Activated naive CD8-positive, alpha-beta T cell treated with anti-CD3 and anti-CD28 coated beads, Interleukin-2, amount 10 ng/mL, durations not matched to agents 7 days and 5 days (primary cell): ENCODE measurements around the gene TMEM198. TPM values are rescaled to one million over a fixed set of nuclear protein-coding genes. Genes with fewer than 3 reads are reported as not detected.

Source experiments
- ATAC-seq: fragments of 150-1000 bp; cut with Tn5 transposase; one replicate; pipeline ENCODE4 v1.10.0; 2021; ENCODE audit warnings: low read depth, moderate library complexity
- POLR2A ChIA-PET: fragments of 350-600 bp; sonication (Branson Sonifier 250); formaldehyde crosslinking; loops from one replicate; lab custom pipeline; 2021; ENCODE audit warnings: antibody characterized with exemption; lab: Charles Lee
- DNase-seq: peaks from one replicate; pipeline ENCODE4 v3.0.0; 2021
- H3K27ac Mint-ChIP-seq: one replicate; pipeline ENCODE4 v1.8.0; 2022; ENCODE audit warnings: mild to moderate bottlenecking, mixed read lengths
- H3K27me3 Mint-ChIP-seq: one replicate; pipeline ENCODE4 v1.8.0; 2022; ENCODE audit warnings: mild to moderate bottlenecking, moderate library complexity, mixed read lengths
- H3K36me3 Mint-ChIP-seq: one replicate; pipeline ENCODE4 v1.8.0; 2021; ENCODE audit warnings: mild to moderate bottlenecking, mixed read lengths
- H3K4me1 Mint-ChIP-seq: one replicate; pipeline ENCODE4 v1.8.0; 2021; ENCODE audit warnings: mixed read lengths
- H3K4me3 Mint-ChIP-seq: one replicate; pipeline ENCODE4 v1.8.0; 2022; ENCODE audit warnings: mild to moderate bottlenecking, moderate library complexity, mixed read lengths
- H3K9me3 Mint-ChIP-seq: one replicate; pipeline ENCODE4 v1.8.0; 2021; ENCODE audit warnings: mixed read lengths
- total RNA-seq, 2 experiments: library from RNA; stranded (reverse); gene quantifications; one replicate each; pipeline ENCODE4 v1.2.3, GENCODE V29; 2021

The TMEM198 gene
- total RNA-seq, 2 experiments from 2014 or later, result 0.85 to 1.1 TPM

DNA sequence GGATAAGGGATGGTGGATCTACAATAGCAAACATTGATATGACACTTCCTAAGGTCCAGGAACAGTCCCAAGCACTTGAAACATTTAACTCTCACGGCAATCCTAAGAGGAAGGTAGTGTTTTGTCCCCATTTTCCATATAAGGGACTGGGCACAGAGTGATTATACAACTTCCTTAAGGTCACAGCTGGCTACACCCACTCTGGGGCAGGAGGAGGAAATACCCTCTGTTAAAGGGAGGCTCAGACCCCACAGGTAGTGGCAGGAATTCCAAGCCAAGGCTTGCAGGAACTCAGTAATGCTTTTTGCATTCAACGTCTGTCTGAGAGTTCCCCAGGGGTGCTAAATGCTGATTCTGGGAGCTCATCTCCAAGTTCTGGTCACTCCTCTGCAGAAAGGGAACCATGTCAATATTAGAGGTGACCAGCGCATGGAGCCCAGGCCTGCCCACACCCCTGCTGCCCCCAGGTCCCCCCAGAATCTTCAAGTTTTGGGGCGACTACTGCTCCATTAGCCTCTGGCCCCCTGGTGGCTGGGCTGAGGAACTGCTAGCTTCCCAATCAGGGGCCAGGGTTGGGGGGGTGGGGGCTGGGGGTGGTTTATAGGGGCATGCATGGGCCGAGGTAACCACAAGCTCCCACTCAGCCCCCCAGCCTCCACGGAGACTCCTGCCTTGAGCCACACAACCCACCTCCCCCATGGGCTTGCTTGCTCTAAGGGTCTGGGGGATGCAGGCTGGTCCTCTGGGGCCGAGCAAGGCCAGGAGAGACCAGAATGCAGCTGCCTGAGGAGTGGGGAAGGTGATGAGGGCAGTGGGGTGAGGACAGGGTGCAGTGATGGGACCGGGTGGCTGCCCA is 16.4 kb downstream of the TMEM198 start:
- H3K27ac Mint-ChIP-seq, result no peak overlapping the region
- H3K4me1 Mint-ChIP-seq, result no peaks in the 10 kb centered on the region
- peaks cover 1% of the 10 kb centered on the region for H3K27me3 Mint-ChIP-seq
- POLR2A ChIA-PET, result interaction anchor here (1.0 kb wide), 1 partner anchor 17 kb away, joined by 3 read pairs; the partner anchor contains the start of genes CHPF and TMEM198
- H3K4me3 Mint-ChIP-seq, result no peak overlapping the region
- DNase-seq (peak; percentile 34), ATAC-seq (peak; percentile 25)
- H3K36me3 Mint-ChIP-seq, result no peaks in the 10 kb centered on the region
- H3K9me3 Mint-ChIP-seq, result no peaks in the 10 kb centered on the region

DNA sequence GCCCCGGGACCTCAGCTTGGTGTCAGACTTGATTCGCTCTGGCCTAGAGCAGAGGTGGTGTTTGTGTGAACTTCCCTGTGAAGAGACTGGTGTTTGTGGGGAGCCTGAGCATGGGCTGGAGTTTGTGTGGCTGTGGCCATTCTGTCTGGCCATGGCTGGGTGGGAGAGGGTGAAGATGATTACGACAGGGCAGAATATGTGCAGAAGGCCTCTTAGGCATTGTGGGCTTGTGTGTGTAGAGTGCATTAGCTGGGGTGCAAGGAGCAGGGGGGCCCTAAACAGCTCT is 17.0 kb downstream of the TMEM198 start:
- ATAC-seq, result no peak
- Mint-ChIP-seq H3K4me1 (no peaks in the 10 kb centered on the region), H3K9me3 (no peaks in the 10 kb centered on the region), H3K4me3 (no peak overlapping the region), H3K36me3 (no peaks in the 10 kb centered on the region), H3K27me3 (no peaks in the 10 kb centered on the region), H3K27ac (no peak overlapping the region)
- DNase-seq, result no peak
- POLR2A ChIA-PET, result no interaction called here

DNA sequence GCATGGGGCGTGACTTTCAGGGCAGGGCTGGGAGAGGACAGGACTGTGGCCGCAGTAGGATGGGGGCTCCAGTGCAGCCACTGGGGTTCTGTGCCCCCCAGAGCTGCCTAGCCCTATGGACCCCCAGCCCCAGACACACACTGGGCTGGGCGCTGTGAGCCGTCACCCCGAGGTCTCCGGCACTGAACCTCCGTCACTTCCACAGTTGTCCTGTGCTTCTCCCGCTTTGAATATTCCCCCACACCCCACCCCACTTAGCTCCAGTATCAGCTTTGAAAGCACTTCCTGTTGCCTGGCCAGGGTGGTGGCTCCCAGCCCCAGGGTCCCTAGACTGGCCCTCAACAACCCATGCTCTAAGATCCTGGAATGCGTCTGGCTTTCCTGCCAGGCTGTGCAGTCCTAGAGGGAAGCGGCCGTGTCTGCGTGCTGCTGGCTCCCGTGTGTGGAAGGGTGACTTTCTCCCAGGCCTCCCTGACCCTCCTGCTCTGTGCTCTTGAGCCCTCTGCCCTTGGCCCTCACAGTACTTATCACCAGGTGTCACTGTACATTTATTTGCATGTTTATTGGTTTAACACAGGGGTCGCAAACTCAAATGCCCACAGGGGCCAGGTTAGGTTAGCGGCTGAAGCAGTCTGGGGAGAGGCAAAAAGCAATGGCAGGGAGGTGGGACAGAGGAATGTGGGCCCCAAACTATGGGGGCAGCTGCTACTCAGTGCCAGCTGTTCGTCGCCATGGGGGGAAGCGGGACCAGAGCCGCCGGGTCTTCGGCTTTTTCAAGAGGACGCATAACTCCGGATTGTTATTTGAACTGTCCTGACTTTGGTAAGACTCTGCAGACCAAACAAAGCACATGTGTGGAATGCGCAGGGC is 17.6 kb downstream of the TMEM198 start:
- Mint-ChIP-seq H3K36me3 (no peaks in the 10 kb centered on the region), H3K4me1 (no peaks in the 10 kb centered on the region), H3K27ac (no peak overlapping the region), H3K27me3 (no peaks in the 10 kb centered on the region), H3K4me3 (no peak overlapping the region), H3K9me3 (no peaks in the 10 kb centered on the region)
- POLR2A ChIA-PET, result no interaction called here
- ATAC-seq (no peak), DNase-seq (no peak)

DNA sequence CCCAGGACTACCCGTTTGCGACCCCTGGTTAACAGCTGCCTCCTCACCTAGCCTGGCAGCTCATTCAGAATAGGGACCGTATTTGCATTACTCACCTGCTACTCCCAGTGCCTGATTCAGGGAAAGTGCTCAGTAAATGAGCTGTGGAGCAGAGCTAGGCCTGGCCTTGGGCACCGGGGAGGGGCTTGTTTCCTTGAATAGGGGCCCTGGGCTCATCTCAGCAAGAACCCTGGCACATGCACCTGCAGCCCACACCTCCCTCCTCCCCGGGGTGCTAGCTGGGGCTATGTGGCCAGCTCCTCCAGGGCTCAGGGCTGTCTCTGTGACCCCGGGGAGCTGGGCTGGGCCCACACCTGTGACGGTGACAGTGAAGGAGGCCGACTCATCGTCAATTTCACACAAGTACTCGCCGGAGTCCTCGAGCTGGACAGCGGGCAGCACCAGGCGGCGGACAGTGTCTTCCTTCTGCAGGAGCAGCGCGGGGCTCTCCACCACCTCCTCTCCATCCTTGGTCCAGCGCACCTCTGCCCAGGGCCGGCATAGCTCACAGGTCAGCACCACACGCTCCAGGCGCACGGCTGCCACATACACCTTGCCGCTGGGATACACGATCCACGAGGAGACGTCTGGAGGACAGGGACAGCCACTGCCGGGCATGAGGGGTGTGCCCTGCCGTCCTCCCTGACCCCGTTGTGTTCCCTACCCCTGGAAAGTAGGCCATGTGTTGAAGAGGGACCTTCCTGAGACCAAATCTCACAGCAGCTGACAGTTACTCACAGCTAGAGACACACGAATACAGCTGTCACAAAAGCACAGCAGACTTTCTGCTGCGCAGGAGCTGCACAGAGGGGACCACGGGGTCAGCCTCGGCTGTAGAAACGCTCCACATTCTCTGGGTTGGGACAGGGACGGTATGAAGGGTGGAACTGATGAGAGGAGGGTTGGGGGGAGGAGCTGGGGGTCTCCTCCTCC is 18.5 kb downstream of the TMEM198 start:
- H3K36me3 Mint-ChIP-seq, result no peaks in the 10 kb centered on the region
- no peaks in the 10 kb centered on the region for H3K4me1 Mint-ChIP-seq
- no peak overlapping the region for H3K27ac Mint-ChIP-seq
- H3K27me3 Mint-ChIP-seq, result no peaks in the 10 kb centered on the region
- POLR2A ChIA-PET, result no interaction called here
- H3K4me3 Mint-ChIP-seq, result no peak overlapping the region
- DNase-seq (no peak), ATAC-seq (no peak)
- no peaks in the 10 kb centered on the region for H3K9me3 Mint-ChIP-seq

DNA sequence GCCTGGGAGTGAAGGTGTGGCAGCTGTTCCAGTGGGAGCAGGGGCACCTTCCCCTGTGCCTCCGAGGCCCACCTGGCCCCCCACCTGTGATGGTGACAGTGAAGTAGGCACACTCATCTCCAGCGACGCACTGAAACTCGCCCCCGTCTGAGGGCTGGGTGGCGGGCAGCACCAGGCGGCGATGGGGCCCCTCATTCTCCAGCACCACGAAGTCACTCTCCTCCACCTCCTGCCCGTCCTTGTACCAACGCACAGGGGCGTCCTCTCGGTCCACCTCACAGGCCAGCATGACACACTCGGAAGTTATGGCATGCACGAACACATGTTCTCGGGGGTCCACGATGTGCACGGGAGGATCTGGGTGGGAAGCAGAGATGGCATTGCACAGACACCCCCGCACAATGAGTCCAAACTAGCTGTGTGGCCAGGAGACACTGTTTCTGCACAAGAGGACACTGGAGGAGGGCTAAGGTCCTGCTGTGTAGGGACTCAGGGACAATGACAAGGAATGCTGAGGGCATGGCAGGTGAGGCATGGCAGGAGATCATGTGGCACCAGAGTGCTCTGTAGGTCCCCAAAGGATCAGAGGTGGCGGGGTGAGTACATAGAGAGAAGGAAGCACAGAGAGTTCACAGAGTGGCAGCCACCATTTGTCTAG is 19.6 kb downstream of the TMEM198 start:
- POLR2A ChIA-PET, result no interaction called here
- no peak for ATAC-seq
- Mint-ChIP-seq H3K27ac (no peak overlapping the region), H3K4me1 (no peaks in the 10 kb centered on the region), H3K27me3 (peaks cover 2% of the 10 kb centered on the region), H3K9me3 (no peaks in the 10 kb centered on the region), H3K4me3 (no peak overlapping the region), H3K36me3 (no peaks in the 10 kb centered on the region)
- no peak for DNase-seq

DNA sequence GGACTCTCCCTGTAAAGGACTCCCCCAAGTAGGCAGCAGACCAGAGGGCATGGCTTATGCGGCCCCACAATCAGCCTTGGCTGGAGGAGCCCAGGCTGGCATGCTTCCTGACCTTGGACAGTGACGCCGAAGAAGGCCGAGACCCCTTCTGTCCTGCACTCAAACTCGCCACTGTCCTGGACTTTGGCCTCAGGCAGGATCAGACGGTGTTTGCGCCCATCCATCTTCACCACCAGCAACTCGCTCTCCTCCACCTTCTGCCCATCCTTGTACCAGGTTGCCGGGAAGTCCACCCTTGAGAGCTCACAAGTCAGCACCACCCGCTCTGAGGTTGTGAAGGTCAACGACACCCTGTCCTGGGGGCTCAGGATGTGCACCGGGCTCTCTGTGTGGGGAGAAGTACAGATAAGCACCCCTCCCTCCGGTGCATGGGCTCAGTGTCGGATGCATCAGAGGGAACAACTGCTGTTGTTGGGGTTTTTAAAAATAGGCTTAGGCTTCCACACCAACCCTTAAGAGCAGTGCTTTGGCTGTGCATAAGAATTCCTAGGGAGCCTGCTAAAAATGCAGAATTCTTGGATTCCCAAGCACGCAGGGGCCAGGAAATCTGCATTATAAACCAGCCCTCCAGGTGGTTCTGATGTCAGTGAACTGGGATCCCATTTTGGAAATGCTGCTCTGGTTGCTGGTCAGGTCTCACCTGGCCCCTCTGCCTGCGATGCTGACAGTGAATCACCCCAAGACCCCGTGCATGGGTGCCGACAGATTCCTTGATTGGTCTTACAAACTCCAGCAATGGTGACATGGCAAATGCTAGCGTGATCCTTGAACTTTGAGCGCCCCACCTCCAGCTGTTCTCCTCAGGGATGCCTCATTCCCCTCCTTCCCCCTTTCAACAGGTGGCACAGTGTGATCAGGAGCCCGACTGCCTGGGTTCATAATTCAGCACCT is 21.6 kb downstream of the TMEM198 start:
- Mint-ChIP-seq H3K4me3 (no peak overlapping the region), H3K9me3 (no peaks in the 10 kb centered on the region), H3K27ac (no peak overlapping the region), H3K36me3 (no peaks in the 10 kb centered on the region), H3K27me3 (peaks cover 21% of the 10 kb centered on the region), H3K4me1 (no peaks in the 10 kb centered on the region)
- ATAC-seq (no peak), DNase-seq (no peak)
- POLR2A ChIA-PET, result no interaction called here

DNA sequence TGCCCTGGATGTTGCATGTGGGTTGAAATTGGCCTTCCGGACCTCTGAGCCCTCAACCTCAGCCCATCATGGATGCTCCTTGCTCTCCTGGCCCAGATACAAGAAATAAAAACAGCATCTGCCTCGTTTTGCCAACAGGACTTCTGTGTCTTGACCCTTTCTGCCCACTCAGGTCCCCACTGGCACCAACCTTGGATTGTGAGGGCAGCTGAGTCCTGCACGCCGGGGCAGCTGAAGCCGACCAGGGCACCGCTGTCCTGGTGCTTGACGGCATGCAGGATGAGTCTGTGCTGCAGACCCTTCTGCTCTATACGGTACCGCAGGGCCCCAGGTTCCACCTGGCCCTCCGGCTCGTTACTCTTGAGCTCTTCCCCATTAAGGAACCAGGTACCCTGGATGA is 22.8 kb downstream of the TMEM198 start:
- no peak for ATAC-seq
- Mint-ChIP-seq H3K36me3 (no peaks in the 10 kb centered on the region), H3K27me3 (peaks cover 23% of the 10 kb centered on the region), H3K27ac (no peak overlapping the region), H3K9me3 (no peaks in the 10 kb centered on the region), H3K4me3 (no peak overlapping the region), H3K4me1 (no peaks in the 10 kb centered on the region)
- POLR2A ChIA-PET, result no interaction called here
- no peak for DNase-seq

DNA sequence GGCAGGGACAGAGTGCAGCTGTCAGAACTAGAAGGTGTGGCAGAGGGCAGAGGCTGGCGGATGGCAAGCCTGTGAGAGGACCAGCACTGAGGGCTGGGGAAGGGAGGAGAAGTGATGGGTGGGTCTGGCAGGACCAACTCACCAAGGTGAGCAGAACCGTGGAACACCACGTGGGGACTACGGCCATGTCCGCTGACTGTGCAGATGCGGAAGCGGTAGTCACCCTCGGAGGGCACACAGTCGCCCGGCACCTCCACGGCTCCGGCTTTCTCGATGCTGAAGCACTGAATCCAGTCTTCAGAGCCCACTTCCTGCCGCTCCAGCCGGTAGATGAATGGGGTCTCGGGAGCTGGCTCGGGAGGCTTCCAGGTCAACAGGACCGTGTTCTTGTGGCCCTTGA is 23.3 kb downstream of the TMEM198 start:
- Mint-ChIP-seq H3K4me3 (no peak overlapping the region), H3K27me3 (peaks cover 28% of the 10 kb centered on the region), H3K36me3 (no peaks in the 10 kb centered on the region), H3K9me3 (no peaks in the 10 kb centered on the region), H3K4me1 (no peaks in the 10 kb centered on the region), H3K27ac (no peak overlapping the region)
- POLR2A ChIA-PET, result no interaction called here
- DNase-seq, result no peak
- no peak for ATAC-seq

DNA sequence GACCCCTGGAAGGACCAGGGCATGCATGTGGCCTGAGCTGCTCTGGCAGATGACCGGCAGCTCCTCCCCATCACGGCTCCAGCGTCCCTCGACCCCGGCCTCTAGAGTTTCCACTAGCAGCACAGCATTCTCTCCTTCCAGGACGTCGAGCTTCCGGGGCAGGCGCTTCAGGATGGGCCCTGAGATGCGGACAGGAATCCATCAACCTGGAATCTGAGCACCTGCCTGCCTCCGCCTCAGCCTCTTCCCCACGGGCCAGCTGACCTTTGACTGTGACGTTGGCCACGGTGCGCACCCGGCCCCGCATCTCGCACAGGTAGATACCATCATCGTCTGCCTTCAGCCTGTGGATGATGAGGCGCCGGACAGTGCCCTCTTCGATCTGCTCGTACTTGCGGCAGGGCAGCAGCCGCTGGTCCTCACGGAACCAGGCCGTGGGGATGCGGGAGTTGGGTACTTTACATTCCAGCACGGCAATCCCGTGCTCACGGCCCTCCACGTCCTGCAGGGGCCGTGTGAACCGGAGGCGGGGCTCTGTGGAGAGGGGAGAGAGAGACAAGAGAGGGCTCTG is 24.0 kb downstream of the TMEM198 start:
- Mint-ChIP-seq H3K27ac (no peak overlapping the region), H3K4me1 (no peaks in the 10 kb centered on the region), H3K9me3 (no peaks in the 10 kb centered on the region), H3K36me3 (no peaks in the 10 kb centered on the region), H3K4me3 (no peak overlapping the region), H3K27me3 (peaks cover 35% of the 10 kb centered on the region)
- no peak for ATAC-seq
- DNase-seq, result no peak
- POLR2A ChIA-PET, result no interaction called here

DNA sequence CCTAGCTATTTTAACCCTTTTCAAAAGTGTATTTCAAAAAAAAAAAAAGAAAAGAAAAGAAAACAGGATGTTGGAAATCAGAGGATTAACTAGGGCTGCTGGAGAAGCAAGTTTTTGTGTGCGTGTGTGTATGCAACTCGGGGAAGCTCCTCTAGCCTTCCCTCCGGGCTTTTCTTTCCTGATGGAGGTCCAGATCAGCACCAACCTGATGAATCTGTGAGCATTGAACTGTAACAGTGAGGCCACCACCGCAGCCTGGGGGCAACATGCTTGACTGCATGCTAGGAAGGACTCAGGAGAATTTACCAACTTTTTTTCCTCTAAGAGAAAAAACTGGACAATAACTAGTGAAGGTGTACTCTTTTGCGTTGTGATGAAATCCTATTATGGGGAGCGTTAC is 25.2 kb downstream of the TMEM198 start:
- Mint-ChIP-seq H3K4me3 (no peak overlapping the region), H3K36me3 (no peaks in the 10 kb centered on the region), H3K27ac (no peak overlapping the region)

DNA sequence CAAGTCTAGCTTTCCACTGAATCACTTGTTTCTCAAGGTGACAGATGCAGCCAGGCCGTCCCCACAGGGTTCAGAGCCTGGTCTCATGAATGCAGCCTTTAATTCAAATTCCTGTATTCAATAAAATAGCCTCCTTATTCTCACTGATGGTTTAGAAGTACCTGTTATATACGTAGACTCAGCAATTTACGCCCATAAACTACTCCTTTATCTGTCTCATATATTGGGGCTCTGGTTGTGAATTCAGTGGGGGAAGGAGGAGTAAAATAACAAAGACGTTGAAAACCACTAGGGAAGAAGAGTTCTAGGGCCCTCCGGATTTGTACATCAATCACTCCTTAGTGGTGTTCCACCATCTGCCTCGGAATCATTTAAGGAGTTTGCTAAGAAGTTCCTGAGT is 25.8 kb downstream of the TMEM198 start:
- ATAC-seq (no peak), DNase-seq (no peak)
- Mint-ChIP-seq H3K4me3 (no peak overlapping the region), H3K27ac (no peak overlapping the region), H3K4me1 (no peaks in the 10 kb centered on the region), H3K36me3 (no peaks in the 10 kb centered on the region), H3K9me3 (no peaks in the 10 kb centered on the region), H3K27me3 (peaks cover 42% of the 10 kb centered on the region)
- POLR2A ChIA-PET, result no interaction called here

More for the DNA sequence above, 25.2 kb downstream of the TMEM198 start:
- no peaks in the 10 kb centered on the region for H3K4me1 Mint-ChIP-seq
- H3K9me3 Mint-ChIP-seq, result no peaks in the 10 kb centered on the region
- ATAC-seq, result no peak
- DNase-seq, result no peak
- H3K27me3 Mint-ChIP-seq, result peaks cover 42% of the 10 kb centered on the region
- POLR2A ChIA-PET, result no interaction called here
